PC-3 (cell line): ENCODE data around the gene SEMA6B. TPM values are rescaled to one million over a fixed set of nuclear protein-coding genes. Genes with fewer than 3 reads are reported as not detected.
A peak's percentile ranks its signal among the peaks of the same experiment; 100 is the strongest.

Experiments used
- ATAC-seq: fragments of 200-7000 bp; cut with Tn5 transposase; 2 replicates; pipeline ENCODE4 v1.9.1; 2020; ENCODE audit warnings: mild to moderate bottlenecking, moderate library complexity
- BruUV-seq: library from RNA; stranded (reverse); fragments of 400-500 nt; replicated peaks from 2 replicates; lab custom pipeline; 2021; lab: Mats Ljungman, UMichigan
- CTCF ChIA-PET: fragments of 300-600 bp; sonication (Branson Sonifier 250); formaldehyde crosslinking; loops from one replicate; lab custom pipeline; 2022; ENCODE audit warnings: antibody characterized with exemption; lab: Charles Lee
- POLR2A ChIA-PET: fragments of 300-600 bp; sonication (Branson Sonifier 250); formaldehyde crosslinking; loops from one replicate; lab custom pipeline; 2022; ENCODE audit warnings: antibody characterized with exemption; ENCODE audit not compliant: unreplicated experiment; lab: Charles Lee
- DNase-seq: peaks from one replicate; pipeline ENCODE4 v3.0.0-alpha.2; 2015
- H2AFZ ChIP-seq: fragments of 300-600 bp; sonication (generic); 2 replicates; pipeline ENCODE4 v1.6.0; 2016; ENCODE audit warnings: antibody characterized with exemption, low read length
- H3F3A ChIP-seq: fragments of 300-600 bp; sonication (generic); one replicate; pipeline ENCODE4 v1.6.0; 2017; ENCODE audit warnings: antibody characterized with exemption, low read length, control low read depth, mild to moderate bottlenecking; ENCODE audit not compliant: unreplicated experiment
- H3K27ac ChIP-seq: fragments of 300-600 bp; sonication (generic); 2 replicates; pipeline ENCODE4 v1.5.1; 2016; ENCODE audit warnings: mild to moderate bottlenecking, low read length
- H3K27me3 ChIP-seq: fragments of 300-600 bp; sonication (generic); 2 replicates; pipeline ENCODE4 v1.6.1; 2016; ENCODE audit warnings: low read length, mixed read lengths
- H3K36me3 ChIP-seq: fragments of 300-600 bp; sonication (generic); 2 replicates; pipeline ENCODE4 v1.6.1; 2016; ENCODE audit warnings: low read depth, mixed run types, low read length, mixed read lengths
- H3K4me1 ChIP-seq: fragments of 300-600 bp; sonication (generic); 2 replicates; pipeline ENCODE4 v1.5.1; 2016; ENCODE audit warnings: low read length; ENCODE audit not compliant: insufficient read depth
- H3K4me2 ChIP-seq: fragments of 300-600 bp; sonication (generic); 2 replicates; pipeline ENCODE4 v1.6.0; 2016; ENCODE audit warnings: low read length
- H3K4me3 ChIP-seq: fragments of 300-600 bp; sonication (generic); 2 replicates; pipeline ENCODE4 v1.5.1; 2016; ENCODE audit warnings: mild to moderate bottlenecking, low read length, mixed read lengths
- H3K79me2 ChIP-seq: fragments of 300-600 bp; sonication (generic); 2 replicates; pipeline ENCODE4 v1.6.1; 2017; ENCODE audit warnings: low read length, mixed read lengths
- H3K9ac ChIP-seq: fragments of 300-600 bp; sonication (generic); 2 replicates; pipeline ENCODE4 v1.6.0; 2016; ENCODE audit warnings: mild to moderate bottlenecking, low read length
- H3K9me2 ChIP-seq: fragments of 300-600 bp; sonication (generic); replicated peaks from 2 replicates; pipeline ENCODE4 v1.6.1; 2016; ENCODE audit warnings: mixed run types, low read length, mixed read lengths
- H3K9me3 ChIP-seq: fragments of 300-600 bp; sonication (generic); 2 replicates; pipeline ENCODE4 v1.6.1; 2016; ENCODE audit warnings: low read length, mixed read lengths
- H4K20me1 ChIP-seq: fragments of 300-600 bp; sonication (generic); 2 replicates; pipeline ENCODE4 v1.6.1; 2016; ENCODE audit warnings: low read length, mixed read lengths
- EZH2 ChIP-seq: fragments of 300-600 bp; sonication (generic); IDR thresholded peaks from one replicate; pipeline ENCODE4 v1.6.1; 2017; ENCODE audit warnings: antibody characterized with exemption, mild to moderate bottlenecking, low read length; ENCODE audit not compliant: unreplicated experiment
- EZH2phosphoT487 ChIP-seq: fragments of 300-600 bp; sonication (generic); IDR thresholded peaks from 2 replicates; pipeline ENCODE4 v1.6.1; 2018; ENCODE audit warnings: mild to moderate bottlenecking, antibody characterized with exemption, low read length, borderline replicate concordance
- intact Hi-C: fragments of 100-400 bp; cut with micrococcal nuclease; formaldehyde crosslinking; loops from 2 replicates; pipeline ENCODE4 v1.9.0; 2023
- total RNA-seq: library from RNA; depleted of rRNA; stranded (reverse); fragments of >200 nt; gene quantifications from 2 replicates; pipeline ENCODE4 v1.2.3, GENCODE V29; 2014
- TF ChIP-seq, protein P1 (sequence below): fragments of 300-600 bp; sonication (generic); conservative IDR thresholded peaks from 2 replicates; pipeline ENCODE4 v1.5.1; 2017; ENCODE audit warnings: antibody characterized with exemption, low read depth, mild to moderate bottlenecking, low read length

SEMA6B gene
- total RNA-seq, 1 experiment from 2014 or later, result 9.0 TPM

DNA sequence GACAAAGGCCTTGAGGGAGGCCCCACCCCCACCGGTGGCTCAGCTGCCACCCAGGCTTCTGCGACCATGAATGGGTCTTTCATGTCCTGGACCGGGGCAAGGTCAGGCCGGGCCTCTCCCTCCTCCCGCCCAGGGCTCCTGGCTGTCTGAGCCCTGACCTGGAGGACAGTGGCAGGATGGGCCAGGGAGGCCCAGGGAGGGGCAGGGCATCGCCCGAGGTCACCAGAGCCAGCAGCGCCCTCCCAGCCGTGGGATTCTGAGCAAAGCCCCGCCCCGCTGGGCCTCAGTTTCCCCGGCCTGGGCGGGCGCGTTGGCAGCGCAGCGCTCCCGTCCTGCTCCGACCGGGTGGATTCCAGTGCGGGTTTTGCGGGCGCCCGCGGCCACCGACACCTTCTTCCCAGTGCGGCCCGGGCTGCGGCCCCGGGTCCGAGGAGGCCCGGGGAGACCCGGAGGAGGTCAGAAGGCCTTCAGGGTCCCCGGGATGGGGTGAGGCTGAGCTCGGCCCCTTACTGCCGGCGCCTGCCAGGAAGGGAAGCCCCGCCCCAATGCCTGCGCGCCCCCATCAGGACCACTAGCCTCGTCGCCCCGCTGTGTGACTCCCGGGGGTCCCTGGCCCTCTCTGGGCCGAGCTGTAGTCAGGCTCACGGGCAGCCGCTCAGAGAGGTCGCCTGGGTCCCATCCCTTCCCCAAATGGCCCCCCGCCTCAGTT lies 24.6 kb upstream of the SEMA6B start:
- intact Hi-C loops, result no loop called here
- Histone ChIP-seq H3K27ac (no peak overlapping the region), H3K9ac (no peak overlapping the region), H3K4me1 (peaks cover 10% of the 10 kb centered on the region), H3K4me3 (peak overlapping the region; percentile 62), H3K36me3 (no peaks in the 10 kb centered on the region), H3K79me2 (no peaks in the 10 kb centered on the region), H4K20me1 (no peaks in the 10 kb centered on the region), H3K9me2 (no peaks in the 10 kb centered on the region), H3K27me3 (peaks cover 7% of the 10 kb centered on the region; the same call in 1 of the 2 replicates), H3F3A (no peaks in the 10 kb centered on the region), H3K4me2 (peak overlapping the region; percentile 82), H3K9me3 (no peaks in the 10 kb centered on the region), H2AFZ (peak overlapping the region; percentile 78)
- DNase-seq (peak; percentile 36), ATAC-seq (peak; percentile 48)
- ChIA-PET CTCF (no interaction called here), POLR2A (no interaction called here)
- BruUV-seq, result no TSS peak
- TF ChIP-seq, protein P1, sequence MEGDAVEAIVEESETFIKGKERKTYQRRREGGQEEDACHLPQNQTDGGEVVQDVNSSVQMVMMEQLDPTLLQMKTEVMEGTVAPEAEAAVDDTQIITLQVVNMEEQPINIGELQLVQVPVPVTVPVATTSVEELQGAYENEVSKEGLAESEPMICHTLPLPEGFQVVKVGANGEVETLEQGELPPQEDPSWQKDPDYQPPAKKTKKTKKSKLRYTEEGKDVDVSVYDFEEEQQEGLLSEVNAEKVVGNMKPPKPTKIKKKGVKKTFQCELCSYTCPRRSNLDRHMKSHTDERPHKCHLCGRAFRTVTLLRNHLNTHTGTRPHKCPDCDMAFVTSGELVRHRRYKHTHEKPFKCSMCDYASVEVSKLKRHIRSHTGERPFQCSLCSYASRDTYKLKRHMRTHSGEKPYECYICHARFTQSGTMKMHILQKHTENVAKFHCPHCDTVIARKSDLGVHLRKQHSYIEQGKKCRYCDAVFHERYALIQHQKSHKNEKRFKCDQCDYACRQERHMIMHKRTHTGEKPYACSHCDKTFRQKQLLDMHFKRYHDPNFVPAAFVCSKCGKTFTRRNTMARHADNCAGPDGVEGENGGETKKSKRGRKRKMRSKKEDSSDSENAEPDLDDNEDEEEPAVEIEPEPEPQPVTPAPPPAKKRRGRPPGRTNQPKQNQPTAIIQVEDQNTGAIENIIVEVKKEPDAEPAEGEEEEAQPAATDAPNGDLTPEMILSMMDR, result no peak
- TF ChIP-seq EZH2phosphoT487 (no peak), EZH2 (no peak)

GRCh38 chr19:4582980-4583842 lies 23.7 kb upstream of the SEMA6B start:
- CTCF ChIA-PET, result no interaction called here
- peak; percentile 62 for ATAC-seq
- POLR2A ChIA-PET, result no interaction called here
- TF ChIP-seq EZH2phosphoT487 (no peak), EZH2 (no peak)
- TF ChIP-seq, protein P1, result no peak
- Histone ChIP-seq H3K36me3 (no peaks in the 10 kb centered on the region), H3K4me2 (no peak overlapping the region), H3K9ac (no peak overlapping the region), H3K9me3 (no peaks in the 10 kb centered on the region), H3K9me2 (no peaks in the 10 kb centered on the region), H3K4me1 (peaks cover 10% of the 10 kb centered on the region), H3K27ac (no peak overlapping the region), H4K20me1 (no peaks in the 10 kb centered on the region), H3F3A (no peaks in the 10 kb centered on the region), H2AFZ (no peak overlapping the region), H3K79me2 (no peaks in the 10 kb centered on the region), H3K27me3 (peaks cover 7% of the 10 kb centered on the region; the same call in 1 of the 2 replicates), H3K4me3 (no peak overlapping the region)
- intact Hi-C loops, result no loop called here
- DNase-seq, result peak; percentile 63
- BruUV-seq, result no TSS peak
